Measurements from ENCODE around the gene SH3BGRL.

- no peak for TF ChIP-seq CTCF (IDR thresholded peaks at IDR 0.05)
- no peak for TF ChIP-seq POLR2A (IDR thresholded peaks at IDR 0.05)
Observed at GRCh38 chrX:81201071-81201470, 831 bp upstream of the SH3BGRL start.
